HG02759 (cell line): ENCODE data around the gene LASP1.
"Not testable (repeated sequence)": the region's sequence is repeated elsewhere in the genome, so short reads cannot be mapped to it uniquely, and the experiment has no call there.

Experiments used
- ATAC-seq: cut with Tn5 transposase; IDR thresholded peaks from one replicate; pipeline ENCODE4 v1.9.1; 2021; ENCODE audit warnings: mild to moderate bottlenecking, moderate library complexity; ENCODE audit not compliant: unreplicated experiment

LASP1 gene

GRCh38 chr17:38925263-38925995 lies 55.6 kb downstream of the LASP1 start, which contains the start of gene LASP1NB:
Gene LASP1NB (plus strand): TSS chr17:38925614.
- no peak for ATAC-seq

GRCh38 chr17:38926293-38927070 lies 56.6 kb downstream of the LASP1 start:
- ATAC-seq: no peak

GRCh38 chr17:38930782-38931181 lies 60.9 kb downstream of the LASP1 start:
- ATAC-seq: not testable (repeated sequence)

- not testable (repeated sequence) for ATAC-seq
These were observed 64.1 kb downstream of the LASP1 start for GRCh38 chr17:38933962-38934361.

GRCh38 chr17:38939987-38940386 lies 70.1 kb downstream of the LASP1 start:
- no peak for ATAC-seq

GRCh38 chr17:38940404-38940803 lies 70.5 kb downstream of the LASP1 start:
- ATAC-seq: no peak

- ATAC-seq: no peak
These were observed 73.0 kb downstream of the LASP1 start for GRCh38 chr17:38942696-38943334.

GRCh38 chr17:38943607-38944006 lies 73.7 kb downstream of the LASP1 start:
- ATAC-seq: no peak

- no peak for ATAC-seq
These were observed 77.3 kb downstream of the LASP1 start for GRCh38 chr17:38947189-38947588.

GRCh38 chr17:38953800-38954199 lies 83.9 kb downstream of the LASP1 start:
- not testable (repeated sequence) for ATAC-seq

GRCh38 chr17:38958326-38958725 lies 88.5 kb downstream of the LASP1 start:
- ATAC-seq: no peak

GRCh38 chr17:38958756-38959155 lies 88.9 kb downstream of the LASP1 start:
- ATAC-seq: no peak

GRCh38 chr17:38959508-38959907 lies 89.7 kb downstream of the LASP1 start:
- ATAC-seq: no peak

- no peak for ATAC-seq
These were observed 90.5 kb downstream of the LASP1 start for GRCh38 chr17:38960402-38960801.

GRCh38 chr17:38961413-38961812 lies 91.6 kb downstream of the LASP1 start:
- ATAC-seq: no peak

- peak; percentile 61 for ATAC-seq
These were observed 97.5 kb downstream of the LASP1 start, which contains the start of gene FBXO47 for GRCh38 chr17:38967290-38967738. Gene FBXO47 (minus strand): TSS chr17:38967403. CDS start chr17:38963025, 4,378 bp downstream.

GRCh38 chr17:38969281-38969680 lies 99.4 kb downstream of the LASP1 start:
- ATAC-seq: no peak

- no peak for ATAC-seq
These were observed 100.3 kb downstream of the LASP1 start for GRCh38 chr17:38970128-38970527.

GRCh38 chr17:38970804-38971203 lies 100.9 kb downstream of the LASP1 start:
- ATAC-seq: no peak
